Small intestine (tissue), 7 donors: ENCODE data around the gene TLR9. TPM values are rescaled to one million over a fixed set of nuclear protein-coding genes. Genes with fewer than 3 reads are reported as not detected.

Experiments
- DNase-seq, 2 donors: peaks; one replicate each; pipeline versions ENCODE4 v3.0.0 to v3.0.0-alpha.2; 2013
- FAIRE-seq: peaks from 2 replicates; lab custom pipeline; 2012; peaks lifted over from hg19 to GRCh38; lab: Jason Lieb, UNC
- H3K27ac ChIP-seq, 3 donors: one replicate each; pipeline ENCODE4 v1.5.1; 2013; ENCODE audit warnings: low read length in 2 of 3, mild to moderate bottlenecking in 2 of 3, control low read depth in 1 of 3, inconsistent platforms in 1 of 3, low read depth in 1 of 3, moderate library complexity in 1 of 3
- H3K27me3 ChIP-seq, 3 donors: one replicate each; pipeline ENCODE4 v1.6.1; 2013; ENCODE audit warnings: low read length in 3 of 3, inconsistent platforms in 1 of 3; ENCODE audit not compliant: control insufficient read depth in 3 of 3, insufficient read depth in 3 of 3
- H3K36me3 ChIP-seq, 3 donors: one replicate each; pipeline ENCODE4 v1.6.1; 2013; ENCODE audit warnings: low read length in 3 of 3, inconsistent platforms in 1 of 3, low read depth in 1 of 3, mild to moderate bottlenecking in 1 of 3, moderate library complexity in 1 of 3; ENCODE audit not compliant: control insufficient read depth in 3 of 3, insufficient read depth in 2 of 3
- H3K4me1 ChIP-seq, 3 donors: one replicate each; pipeline ENCODE4 v1.6.1; 2013; ENCODE audit warnings: low read length in 2 of 3, inconsistent platforms in 1 of 3, low read depth in 1 of 3, mild to moderate bottlenecking in 1 of 3, moderate library complexity in 1 of 3; ENCODE audit not compliant: control insufficient read depth in 3 of 3, insufficient read depth in 2 of 3
- H3K4me3 ChIP-seq, 3 donors: one replicate each; pipeline ENCODE4 v1.5.1; 2013; ENCODE audit warnings: low read length in 3 of 3, control low read depth in 1 of 3, inconsistent platforms in 1 of 3, low read depth in 1 of 3, mild to moderate bottlenecking in 1 of 3, moderate library complexity in 1 of 3
- H3K9me3 ChIP-seq, 2 donors: one replicate each; pipeline ENCODE4 v1.6.1; 2013; ENCODE audit warnings: low read depth in 1 of 2, low read length in 1 of 2; ENCODE audit not compliant: control insufficient read depth in 2 of 2, insufficient read depth in 1 of 2
- WGBS, 3 donors: extraction: QIAGEN DNeasy Blood & Tissue Kit; methylation state at CpG; one replicate each; pipeline ENCODE4 v1.1.7; 2013; 5-methylcytosine and 5-hydroxymethylcytosine counted together
- polyA plus RNA-seq, 4 donors: library from polyadenylated mRNA; stranded (reverse) in 3 of 4; unstranded in 1 of 4; fragments of 200-250 nt in 3 of 4; fragments of 120-200 nt in 1 of 4; gene quantifications; one replicate each; pipeline versions ENCODE4 v1.2.1 to v1.2.3, GENCODE V29; 2013
- donor health status: healthy with polysubstance abuse.
- donor health status: control.
- donor health status: control.
- donor health status: Bipolar disorder and iron deficiency.
- donor health status: healthy.

Gene TLR9
- polyA plus RNA-seq, 4 donors, result 0.12 to 0.30 TPM; not detected in 2

DNA sequence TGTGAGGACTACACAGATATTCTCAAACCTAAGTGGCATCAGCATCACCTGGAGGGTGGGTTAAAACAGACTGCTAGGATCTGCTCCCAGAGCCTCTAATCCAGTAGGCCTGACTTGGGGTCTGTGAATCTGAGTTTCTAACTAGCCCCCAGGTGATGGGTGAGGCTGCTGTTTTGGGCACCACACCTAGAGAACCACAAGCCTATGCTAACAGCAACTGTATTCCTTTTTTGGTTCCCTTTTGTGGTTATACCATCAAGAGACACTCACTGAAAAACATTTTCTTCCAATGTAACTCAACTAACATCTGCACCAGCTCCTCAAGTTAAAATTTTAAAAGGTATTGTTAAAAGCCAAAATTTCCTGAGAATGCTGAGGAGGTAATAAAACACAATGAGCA lies 37.0 kb upstream of the TLR9 start:
- no peaks in the 10 kb centered on the region for H3K9me3 ChIP-seq
- H3K27me3 ChIP-seq, result no peaks in the 10 kb centered on the region
- FAIRE-seq (no peak), DNase-seq (no peak)
- peaks cover 35 to 47% (median 47%) of the 10 kb centered on the region in 3 donors for H3K36me3 ChIP-seq
- no peak overlapping the region for H3K27ac ChIP-seq
- H3K4me3 ChIP-seq, result no peak overlapping the region
- H3K4me1 ChIP-seq, result peaks cover 0 to 16% (median 0%) of the 10 kb centered on the region in 3 donors

- FAIRE-seq, result no peak
- 89 to 93% (median 92%) methylated on average over 4 of the region's 4 CpGs for WGBS, 3 donors
- H3K36me3 ChIP-seq, result peaks cover 44 to 58% (median 52%) of the 10 kb centered on the region in 3 donors
Measured at GRCh38 chr3:52259448-52259847, 34.0 kb upstream of the TLR9 start.

GRCh38 chr3:52259035-52259434 lies 33.6 kb upstream of the TLR9 start:
- no peak for FAIRE-seq
- no peak overlapping the region for H3K4me3 ChIP-seq
- H3K27me3 ChIP-seq, result no peaks in the 10 kb centered on the region
- H3K4me1 ChIP-seq, result peaks cover 0 to 16% (median 0%) of the 10 kb centered on the region in 3 donors
- no peaks in the 10 kb centered on the region for H3K9me3 ChIP-seq
- 68 to 86% (median 68%) methylated on average over 1 of the region's 1 CpG for WGBS, 3 donors
- no peak overlapping the region for H3K27ac ChIP-seq
- DNase-seq, result no peak
- peaks cover 43 to 61% (median 49%) of the 10 kb centered on the region in 3 donors for H3K36me3 ChIP-seq

More at GRCh38 chr3:52259448-52259847, 34.0 kb upstream of the TLR9 start:
- no peak overlapping the region for H3K4me3 ChIP-seq
- no peaks in the 10 kb centered on the region for H3K27me3 ChIP-seq
- H3K27ac ChIP-seq, result no peak overlapping the region
- peaks cover 0 to 16% (median 0%) of the 10 kb centered on the region in 3 donors for H3K4me1 ChIP-seq
- DNase-seq, result no peak
- no peaks in the 10 kb centered on the region for H3K9me3 ChIP-seq

- WGBS, 3 donors, result 70 to 75% (median 73%) methylated on average over 4 of the region's 4 CpGs
- H3K9me3 ChIP-seq, result no peaks in the 10 kb centered on the region
- H3K36me3 ChIP-seq, result peaks cover 40 to 65% (median 52%) of the 10 kb centered on the region in 3 donors
- DNase-seq (no peak), FAIRE-seq (no peak)
- H3K4me1 ChIP-seq, result peaks cover 0 to 16% (median 0%) of the 10 kb centered on the region in 3 donors
- H3K27ac ChIP-seq, result no peak overlapping the region
- no peak overlapping the region for H3K4me3 ChIP-seq
- no peaks in the 10 kb centered on the region for H3K27me3 ChIP-seq
Measured at GRCh38 chr3:52257911-52258310, 32.5 kb upstream of the TLR9 start.

GRCh38 chr3:52256622-52257021 lies 31.2 kb upstream of the TLR9 start:
- H3K9me3 ChIP-seq, result no peaks in the 10 kb centered on the region
- H3K27me3 ChIP-seq, result no peaks in the 10 kb centered on the region
- 76 to 80% (median 80%) methylated on average over 4 of the region's 4 CpGs for WGBS, 3 donors
- DNase-seq, result no peak
- H3K36me3 ChIP-seq, result peaks cover 34 to 69% (median 47%) of the 10 kb centered on the region in 3 donors
- peaks cover 0 to 16% (median 0%) of the 10 kb centered on the region in 3 donors for H3K4me1 ChIP-seq
- no peak for FAIRE-seq
- no peak overlapping the region for H3K27ac ChIP-seq
- no peak overlapping the region for H3K4me3 ChIP-seq

GRCh38 chr3:52256159-52256558 lies 30.7 kb upstream of the TLR9 start:
- FAIRE-seq, result no peak
- no peak overlapping the region for H3K27ac ChIP-seq
- WGBS, 3 donors, result 73 to 86% (median 75%) methylated on average over 3 of the region's 3 CpGs

DNA sequence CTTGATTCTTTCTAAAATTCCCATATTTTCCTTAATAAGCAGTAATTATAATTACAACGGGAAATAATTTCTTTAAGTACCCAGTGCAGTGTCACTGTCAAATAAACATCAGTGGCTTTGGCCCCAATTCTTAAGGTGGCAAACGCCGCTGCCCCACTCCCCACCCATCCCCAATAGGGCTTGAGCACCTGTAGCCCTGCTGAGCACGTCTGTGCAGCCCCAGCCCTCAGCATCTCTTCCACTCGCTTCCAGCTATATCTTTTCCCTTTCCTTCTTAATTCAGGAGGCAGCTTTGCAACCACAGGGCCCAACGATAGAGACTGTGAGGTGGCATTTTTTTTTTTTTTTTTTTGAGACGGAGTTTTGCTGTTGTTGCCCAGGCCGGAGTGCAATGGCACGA lies 29.2 kb upstream of the TLR9 start:
- Histone ChIP-seq H3K27ac (no peak overlapping the region), H3K9me3 (no peaks in the 10 kb centered on the region), H3K4me1 (peaks cover 0 to 16% (median 0%) of the 10 kb centered on the region in 3 donors), H3K4me3 (no peak overlapping the region), H3K36me3 (peaks cover 31 to 76% (median 43%) of the 10 kb centered on the region in 3 donors), H3K27me3 (no peaks in the 10 kb centered on the region)
- DNase-seq, result no peak
- no peak for FAIRE-seq
- 77 to 81% (median 78%) methylated on average over 9 of the region's 9 CpGs for WGBS, 3 donors

More at GRCh38 chr3:52256159-52256558, 30.7 kb upstream of the TLR9 start:
- no peaks in the 10 kb centered on the region for H3K9me3 ChIP-seq
- no peaks in the 10 kb centered on the region for H3K27me3 ChIP-seq
- H3K4me3 ChIP-seq, result no peak overlapping the region
- no peak for DNase-seq
- H3K4me1 ChIP-seq, result peaks cover 0 to 16% (median 0%) of the 10 kb centered on the region in 3 donors
- H3K36me3 ChIP-seq, result peaks cover 34 to 74% (median 48%) of the 10 kb centered on the region in 3 donors

- H3K27me3 ChIP-seq, result no peaks in the 10 kb centered on the region
- DNase-seq (peak in 1 of 2 donors; percentile 58), FAIRE-seq (no peak)
- H3K27ac ChIP-seq, result peak overlapping the region in 2 of 3 donors; percentile 3 to 88
- no peaks in the 10 kb centered on the region for H3K9me3 ChIP-seq
- H3K36me3 ChIP-seq, result peaks cover 23 to 84% (median 33%) of the 10 kb centered on the region in 3 donors
- 61 to 81% (median 73%) methylated on average over 11 to 12 of the region's 12 CpGs for WGBS, 3 donors
- H3K4me1 ChIP-seq, result peaks cover 0 to 11% (median 0%) of the 10 kb centered on the region in 3 donors
- no peak overlapping the region for H3K4me3 ChIP-seq
Measured at GRCh38 chr3:52253314-52254304, 28.2 kb upstream of the TLR9 start.
